HFF-Myc (cell line): ENCODE results near the gene PRTN3.

Source experiments
- DNase-seq: peaks from one replicate; pipeline ENCODE4 v3.0.0-alpha.2; 2011; ENCODE audit warnings: low read depth; ENCODE audit errors: extremely low read depth
- H3K4me3 ChIP-seq: replicated peaks from 2 replicates; pipeline ENCODE4 v1.5.1; 2011; ENCODE audit warnings: low read depth, mild to moderate bottlenecking, control low read depth, low read length
- CTCF ChIP-seq: IDR thresholded peaks from 2 replicates; pipeline ENCODE4 v1.5.1; 2012; ENCODE audit warnings: mild to moderate bottlenecking, low read depth, low read length, control low read depth; ENCODE audit errors: missing control alignments

PRTN3 gene

GRCh38 chr19:810077-810855 is 30.5 kb upstream of the PRTN3 start:
- H3K4me3 ChIP-seq: no peak overlapping the region
- no peak for DNase-seq
- no peak for TF ChIP-seq CTCF

GRCh38 chr19:810883-811489 is 29.8 kb upstream of the PRTN3 start:
- DNase-seq: no peak
- H3K4me3 ChIP-seq: no peak overlapping the region
- TF ChIP-seq CTCF: no peak

DNA sequence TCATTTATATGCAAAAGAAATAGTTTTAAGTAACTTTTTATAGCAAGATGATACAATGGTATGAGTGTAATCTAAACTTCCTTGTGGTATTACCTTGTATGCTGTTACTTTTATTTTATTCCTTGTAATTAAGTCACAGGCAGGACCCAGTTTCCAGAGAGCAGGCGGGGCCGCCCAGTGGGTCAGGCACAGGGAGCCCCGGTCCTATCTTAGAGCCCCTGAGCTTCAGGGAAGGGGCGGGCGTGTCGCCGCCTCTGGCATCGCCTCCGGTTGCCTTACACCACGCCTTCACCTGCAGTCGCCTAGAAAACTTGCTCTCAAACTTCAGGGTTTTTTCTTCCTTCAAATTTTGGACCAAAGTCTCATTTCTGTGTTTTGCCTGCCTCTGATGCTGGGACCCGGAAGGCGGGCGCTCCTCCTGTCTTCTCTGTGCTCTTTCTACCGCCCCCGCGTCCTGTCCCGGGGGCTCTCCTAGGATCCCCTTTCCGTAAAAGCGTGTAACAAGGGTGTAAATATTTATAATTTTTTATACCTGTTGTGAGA is 29.2 kb upstream of the PRTN3 start:
- H3K4me3 ChIP-seq: no peak overlapping the region
- no peak for TF ChIP-seq CTCF
- DNase-seq: no peak

GRCh38 chr19:812049-812746 is 28.6 kb upstream of the PRTN3 start:
- no peak for DNase-seq
- no peak for TF ChIP-seq CTCF
- no peak overlapping the region for H3K4me3 ChIP-seq

GRCh38 chr19:812747-813218 is 28.0 kb upstream of the PRTN3 start:
- no peak overlapping the region for H3K4me3 ChIP-seq
- no peak for TF ChIP-seq CTCF
- DNase-seq: no peak

DNA sequence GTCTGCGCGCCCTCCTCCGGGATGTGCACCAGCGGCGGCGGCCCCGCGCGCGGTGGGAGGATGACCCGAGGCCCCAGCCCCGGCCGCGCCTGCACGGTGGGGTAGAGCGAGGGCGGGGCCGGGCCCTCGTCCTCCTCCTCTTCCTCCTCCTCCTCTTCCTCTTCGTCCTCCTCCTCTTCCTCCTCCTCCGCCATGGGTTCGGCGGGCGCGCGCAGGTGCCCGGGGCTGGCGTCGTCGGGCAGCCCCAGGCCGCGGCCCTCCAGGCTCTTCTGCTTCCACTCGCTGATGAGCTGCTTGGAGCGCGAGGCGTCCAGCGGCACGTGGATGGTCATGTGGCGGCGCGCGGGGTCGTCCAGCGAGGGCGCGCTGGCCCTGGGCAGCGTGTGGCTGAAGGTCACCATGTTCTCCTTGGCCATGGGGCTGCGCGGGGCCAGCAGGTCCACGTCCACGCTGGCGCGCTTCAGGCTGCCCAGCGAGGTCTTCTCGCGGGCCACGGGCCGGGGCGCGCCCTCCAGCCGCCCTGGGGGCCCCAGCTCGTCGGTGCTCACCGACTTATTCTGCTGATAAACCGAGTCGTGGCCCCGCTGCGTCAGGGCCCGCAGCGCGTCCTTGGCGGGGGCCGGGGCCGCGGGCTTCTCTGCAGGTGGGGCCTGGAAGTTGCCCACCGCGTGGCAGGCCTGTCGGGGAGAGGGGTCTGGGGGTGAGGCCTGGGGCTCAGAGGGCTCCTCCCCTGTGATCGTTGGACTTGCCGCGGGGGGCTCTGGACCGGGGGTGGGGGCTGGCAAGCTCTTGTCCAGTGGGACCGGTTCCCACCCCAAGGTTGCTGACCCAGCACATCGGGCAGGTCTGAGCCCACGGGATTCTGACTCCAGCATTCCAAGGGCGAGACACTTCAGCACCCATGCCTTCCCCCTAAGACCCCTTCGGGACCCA is 27.3 kb upstream of the PRTN3 start:
- no peak for TF ChIP-seq CTCF
- H3K4me3 ChIP-seq: no peak overlapping the region
- DNase-seq: no peak
